GM18907 (cell line): ENCODE results near the gene INA.
"Not testable (repeated sequence)": the region's sequence is repeated elsewhere in the genome, so short reads cannot be mapped to it uniquely, and the experiment has no call there.

Source experiments
- ATAC-seq: cut with Tn5 transposase; IDR thresholded peaks from one replicate; pipeline ENCODE4 v1.9.1; 2021; ENCODE audit warnings: mild to moderate bottlenecking, moderate library complexity; ENCODE audit not compliant: unreplicated experiment

INA gene

GRCh38 chr10:103276896-103277712, at the start of gene INA:
Gene INA (plus strand): TSS chr10:103277138. CDS start chr10:103277212, 74 bp downstream.
- ATAC-seq: no peak

- no peak for ATAC-seq
These were observed 49.5 kb upstream of the INA start for GRCh38 chr10:103227416-103227815.

- no peak for ATAC-seq
These were observed 45.8 kb upstream of the INA start for GRCh38 chr10:103231047-103231551.

- no peak for ATAC-seq
These were observed 44.7 kb upstream of the INA start for GRCh38 chr10:103232131-103232673.

GRCh38 chr10:103232772-103233488, 44.0 kb upstream of the INA start:
- no peak for ATAC-seq

GRCh38 chr10:103235775-103236174, 41.2 kb upstream of the INA start:
- ATAC-seq: no peak

GRCh38 chr10:103238506-103239252, 38.3 kb upstream of the INA start:
- ATAC-seq: no peak

- no peak for ATAC-seq
These were observed 35.5 kb upstream of the INA start for GRCh38 chr10:103241262-103242011.

- no peak for ATAC-seq
These were observed 32.2 kb upstream of the INA start for GRCh38 chr10:103244666-103245271.

- not testable (repeated sequence) for ATAC-seq
These were observed 31.4 kb upstream of the INA start, which contains the start of gene RPEL1 for GRCh38 chr10:103245587-103245986. Gene RPEL1 (plus strand): TSS chr10:103245887. CDS start chr10:103245997, 110 bp downstream.

- no peak for ATAC-seq
These were observed 30.6 kb upstream of the INA start for GRCh38 chr10:103246324-103246723.

- ATAC-seq: no peak
These were observed 22.8 kb upstream of the INA start for GRCh38 chr10:103254113-103254512.

- no peak for ATAC-seq
These were observed 22.2 kb upstream of the INA start for GRCh38 chr10:103254538-103255325.

- ATAC-seq: no peak
These were observed 20.3 kb upstream of the INA start for GRCh38 chr10:103256613-103257012.

GRCh38 chr10:103257812-103258211, 19.1 kb upstream of the INA start:
- ATAC-seq: no peak

- ATAC-seq: not testable (repeated sequence)
These were observed 18.0 kb upstream of the INA start for GRCh38 chr10:103258928-103259327.

GRCh38 chr10:103259989-103260388, 16.9 kb upstream of the INA start:
- ATAC-seq: no peak

GRCh38 chr10:103262229-103262628, 14.7 kb upstream of the INA start:
- ATAC-seq: no peak
